Gastrocnemius medialis (tissue), 4 donors: ENCODE data around the gene SNX6. TPM values are rescaled to one million over a fixed set of nuclear protein-coding genes. Genes with fewer than 3 reads are reported as not detected.
"Not testable (repeated sequence)": the region's sequence is repeated elsewhere in the genome, so short reads cannot be mapped to it uniquely, and the experiment has no call there.

ENCODE experiments used
- ATAC-seq, 2 donors: fragments of 150-250 bp; one replicate each; pipeline ENCODE4 v1.9.1; 2016
- DNase-seq, 2 donors: peaks; one replicate each; pipeline ENCODE4 v3.0.0-alpha.2; 2019
- H3K27ac ChIP-seq, 4 donors: fragments of 200-600 bp; sonication (generic); 1 replicate in 1 of 4; 2 replicates in 3 of 4; pipeline ENCODE4 v1.5.1; 2016 to 2018; ENCODE audit warnings: mild to moderate bottlenecking in 2 of 4, moderate library complexity in 1 of 4
- H3K27me3 ChIP-seq, 3 donors: fragments of 200-600 bp; sonication (generic) in 2 of 3; 1 replicate in 1 of 3; 2 replicates in 2 of 3; pipeline versions ENCODE4 v1.5.1 to v1.6.0; 2016 to 2019; ENCODE audit warnings: mild to moderate bottlenecking in 1 of 3, moderate library complexity in 1 of 3
- H3K36me3 ChIP-seq, 2 donors: fragments of 200-600 bp; sonication (generic) in 1 of 2; one replicate each; pipeline ENCODE4 v1.5.1; 2017 to 2018
- H3K4me1 ChIP-seq, 2 donors: fragments of 200-600 bp; sonication (generic) in 1 of 2; one replicate each; pipeline ENCODE4 v1.5.1; 2016 to 2017; ENCODE audit warnings: mild to moderate bottlenecking in 2 of 2
- H3K4me3 ChIP-seq, 4 donors: fragments of 200-600 bp; sonication (generic) in 3 of 4; 1 replicate in 1 of 4; 2 replicates in 3 of 4; pipeline ENCODE4 v1.5.1; 2016 to 2019; ENCODE audit warnings: mild to moderate bottlenecking in 2 of 4
- H3K9me3 ChIP-seq, 3 donors: fragments of 200-600 bp; sonication (generic) in 2 of 3; 1 replicate in 1 of 3; 2 replicates in 2 of 3; pipeline ENCODE4 v1.5.1; 2016 to 2019
- POLR2A ChIP-seq, 2 donors: fragments of 450-650 bp; IDR thresholded peaks; one replicate each; pipeline ENCODE4 v1.6.1; 2017; ENCODE audit warnings: antibody characterized with exemption in 2 of 2, mild to moderate bottlenecking in 2 of 2, moderate library complexity in 2 of 2
- in situ Hi-C, 4 donors: fragments of 200-750 bp; cut with MboI; loops; one replicate each; pipeline versions ENCODE4 v1.15.0 to v1.8.0; 2017; ENCODE audit warnings: low sequenced_read_pairs in 4 of 4
- intact Hi-C: fragments of 100-400 bp; cut with DNase I; formaldehyde crosslinking; loops from one replicate; pipeline ENCODE4 v1.15.1; 2023; ENCODE audit warnings: low total_unique reads
- total RNA-seq, 4 donors: library from RNA; depleted of rRNA; stranded (reverse); fragments of >200 nt; gene quantifications; one replicate each; pipeline versions ENCODE4 v1.1.0 to v1.2.3, GENCODE V29; 2016
- TF ChIP-seq, protein P1 (sequence below), 5 experiments: fragments of 450-650 bp in 3 of 5; fragments of 200-600 bp in 2 of 5; sonication (generic) in 2 of 5; IDR thresholded peaks in 4 of 5; conservative IDR thresholded peaks in 1 of 5; 1 replicate in 4 of 5; 2 replicates in 1 of 5; pipeline ENCODE4 v1.5.1; 2016 to 2019; ENCODE audit warnings: antibody characterized with exemption in 5 of 5, mild to moderate bottlenecking in 3 of 5, moderate library complexity in 3 of 5

SNX6 gene
- total RNA-seq, 4 donors from 2014 or later = 73.8 to 113 (median 109) TPM

DNA sequence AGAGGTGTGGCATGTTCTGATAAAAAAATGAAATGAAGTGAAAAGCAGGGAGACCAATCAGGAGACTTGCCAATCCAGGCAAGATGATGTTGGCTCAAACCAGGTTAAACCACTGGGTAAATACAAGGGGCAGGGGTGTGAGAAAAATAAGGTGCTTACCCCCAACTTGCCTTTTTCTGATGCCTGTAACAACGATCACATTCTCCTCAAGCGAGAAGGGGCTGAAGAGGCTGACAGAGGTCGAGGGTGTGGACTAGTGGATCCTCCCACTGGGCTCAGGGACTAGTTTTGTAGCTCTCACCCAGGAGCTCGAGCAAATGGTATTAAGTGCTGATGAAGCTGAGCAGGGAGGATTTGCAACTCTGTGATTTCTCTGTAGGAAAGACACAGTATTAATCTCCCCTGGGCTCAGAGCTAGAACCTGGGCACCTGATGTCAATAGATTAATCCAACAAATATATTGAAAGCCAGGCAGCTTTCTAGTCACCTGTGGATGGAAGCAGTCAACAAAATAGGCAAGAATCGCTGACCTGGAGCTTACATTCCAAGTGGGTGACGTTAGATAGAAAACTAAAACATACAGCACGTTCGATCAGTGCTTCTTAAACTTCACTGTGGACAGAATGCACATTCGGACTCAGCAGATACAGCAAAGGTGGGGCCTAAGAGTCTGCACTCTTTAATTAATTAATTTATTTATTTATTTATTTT, 75.3 kb downstream of the SNX6 start:
- TF ChIP-seq, protein P1, sequence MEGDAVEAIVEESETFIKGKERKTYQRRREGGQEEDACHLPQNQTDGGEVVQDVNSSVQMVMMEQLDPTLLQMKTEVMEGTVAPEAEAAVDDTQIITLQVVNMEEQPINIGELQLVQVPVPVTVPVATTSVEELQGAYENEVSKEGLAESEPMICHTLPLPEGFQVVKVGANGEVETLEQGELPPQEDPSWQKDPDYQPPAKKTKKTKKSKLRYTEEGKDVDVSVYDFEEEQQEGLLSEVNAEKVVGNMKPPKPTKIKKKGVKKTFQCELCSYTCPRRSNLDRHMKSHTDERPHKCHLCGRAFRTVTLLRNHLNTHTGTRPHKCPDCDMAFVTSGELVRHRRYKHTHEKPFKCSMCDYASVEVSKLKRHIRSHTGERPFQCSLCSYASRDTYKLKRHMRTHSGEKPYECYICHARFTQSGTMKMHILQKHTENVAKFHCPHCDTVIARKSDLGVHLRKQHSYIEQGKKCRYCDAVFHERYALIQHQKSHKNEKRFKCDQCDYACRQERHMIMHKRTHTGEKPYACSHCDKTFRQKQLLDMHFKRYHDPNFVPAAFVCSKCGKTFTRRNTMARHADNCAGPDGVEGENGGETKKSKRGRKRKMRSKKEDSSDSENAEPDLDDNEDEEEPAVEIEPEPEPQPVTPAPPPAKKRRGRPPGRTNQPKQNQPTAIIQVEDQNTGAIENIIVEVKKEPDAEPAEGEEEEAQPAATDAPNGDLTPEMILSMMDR (IDR thresholded peaks at IDR 0.05 in 4 of 5, conservative IDR thresholded peaks at IDR 0.05 in 1 of 5) = no peak
- no peak for TF ChIP-seq POLR2A (IDR thresholded peaks at IDR 0.05)
- H3K36me3 ChIP-seq = no peaks in the 10 kb centered on the region
- no peaks in the 10 kb centered on the region for H3K27me3 ChIP-seq
- H3K27ac ChIP-seq = peak overlapping the region; percentile 64 to 84 (median 72)
- in situ Hi-C loops (no loop called here), intact Hi-C loops (no loop called here)
- H3K9me3 ChIP-seq = no peaks in the 10 kb centered on the region
- ATAC-seq (no peak), DNase-seq (no peak)
- H3K4me1 ChIP-seq = no peaks in the 10 kb centered on the region
- H3K4me3 ChIP-seq = peak overlapping the region in 1 of 4 donors; percentile 6

DNA sequence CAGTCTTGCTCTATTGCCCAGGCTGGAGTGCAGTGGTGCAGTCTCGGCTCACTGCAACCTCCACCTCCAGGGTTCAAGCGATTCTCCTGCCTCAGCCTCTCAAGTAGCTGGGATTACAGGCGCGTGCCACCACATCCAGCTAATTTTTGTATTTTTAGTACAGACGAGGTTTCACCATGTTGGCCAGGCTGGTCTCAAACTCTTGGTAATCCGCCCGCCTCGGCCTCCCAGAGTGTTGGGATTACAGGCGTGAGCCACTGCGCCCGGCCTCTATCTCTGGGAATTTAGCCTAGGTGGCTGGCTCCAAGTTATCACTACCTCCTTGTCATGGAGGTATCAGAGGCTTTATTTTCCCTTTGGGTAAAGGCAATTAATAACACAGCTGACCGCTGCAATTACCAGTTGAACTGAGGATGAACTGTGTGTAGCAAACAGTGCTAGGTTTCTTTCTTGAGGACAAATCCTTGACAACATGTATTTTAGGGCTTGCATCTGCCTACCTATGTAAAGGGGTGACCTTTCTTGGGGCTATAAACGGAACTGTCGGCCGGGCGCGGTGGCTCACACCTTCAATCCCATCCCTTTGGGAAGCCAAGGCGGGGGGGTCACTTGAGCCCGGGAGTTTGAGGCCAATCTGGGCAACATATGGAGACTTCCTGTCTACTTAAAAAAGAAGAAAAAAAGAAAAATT, 80.5 kb downstream of the SNX6 start:
- H3K9me3 ChIP-seq, in situ Hi-C loops, DNase-seq, H3K4me3 ChIP-seq, intact Hi-C loops, H3K27me3 ChIP-seq, H3K36me3 ChIP-seq, ATAC-seq, H3K4me1 ChIP-seq: not testable (repeated sequence)
- H3K27ac ChIP-seq = peak overlapping the region; percentile 69 to 78 (median 70)

DNA sequence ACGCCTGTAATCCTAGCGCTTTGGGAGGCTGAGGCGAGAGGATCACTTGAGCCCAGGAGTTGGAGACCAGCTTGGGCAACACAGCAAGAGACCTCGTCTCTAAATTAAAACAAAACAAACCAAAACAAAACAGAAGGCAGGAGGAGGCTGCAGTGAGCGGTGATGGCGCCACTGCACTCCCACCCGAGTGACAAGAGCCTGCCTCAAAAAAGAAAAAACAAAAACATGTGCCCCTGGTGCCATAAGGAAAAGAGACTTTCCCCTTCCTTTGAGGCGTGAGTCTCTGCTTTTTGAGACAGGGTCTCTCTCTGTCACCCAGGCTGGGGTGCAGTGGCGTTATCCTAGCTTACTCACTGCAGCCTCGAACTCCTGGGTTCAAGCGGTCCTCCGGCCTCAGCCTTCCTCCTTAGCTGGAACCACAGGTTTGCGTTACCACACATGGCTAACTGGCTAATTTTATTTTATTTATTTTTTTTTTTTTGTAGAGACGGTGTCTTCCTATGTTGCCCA, 81.4 kb downstream of the SNX6 start:
- Histone ChIP-seq H3K36me3 (no peaks in the 10 kb centered on the region), H3K27me3 (no peaks in the 10 kb centered on the region), H3K4me3 (no peak overlapping the region), H3K9me3 (no peaks in the 10 kb centered on the region), H3K4me1 (no peaks in the 10 kb centered on the region), H3K27ac (peak overlapping the region; percentile 69 to 78 (median 70))
- no peak for DNase-seq
- ATAC-seq = no peak
- in situ Hi-C loops = no loop called here
- TF ChIP-seq POLR2A (IDR thresholded peaks at IDR 0.05) = no peak
- TF ChIP-seq, protein P1 (IDR thresholded peaks at IDR 0.05 in 4 of 5, conservative IDR thresholded peaks at IDR 0.05 in 1 of 5) = no peak
- intact Hi-C loops = no loop called here

DNA sequence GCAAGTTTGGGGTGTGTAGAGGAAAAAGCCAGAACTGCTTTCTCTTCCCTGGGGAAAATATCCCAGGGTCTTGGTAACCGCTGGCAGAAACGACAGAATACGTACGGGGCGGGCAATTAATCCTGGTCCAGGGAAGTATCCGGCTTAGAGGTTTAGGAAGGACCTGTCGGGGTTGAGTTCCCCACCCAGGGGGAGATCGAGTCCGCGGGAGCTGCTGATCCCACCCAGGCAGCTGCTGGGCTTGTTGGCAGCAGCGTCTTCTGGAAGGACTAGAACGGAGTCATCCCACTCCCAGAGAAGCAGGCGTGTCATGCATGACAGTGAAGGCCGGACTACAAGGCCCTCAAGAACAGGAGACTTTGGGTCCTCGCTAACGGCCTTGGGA, 82.8 kb downstream of the SNX6 start:
- in situ Hi-C loops, intact Hi-C loops, H3K27ac ChIP-seq, H3K4me1 ChIP-seq, H3K36me3 ChIP-seq, DNase-seq, H3K4me3 ChIP-seq, H3K9me3 ChIP-seq, H3K27me3 ChIP-seq: not testable (repeated sequence)
- peak in 1 of 2 donors; percentile 9 for ATAC-seq

DNA sequence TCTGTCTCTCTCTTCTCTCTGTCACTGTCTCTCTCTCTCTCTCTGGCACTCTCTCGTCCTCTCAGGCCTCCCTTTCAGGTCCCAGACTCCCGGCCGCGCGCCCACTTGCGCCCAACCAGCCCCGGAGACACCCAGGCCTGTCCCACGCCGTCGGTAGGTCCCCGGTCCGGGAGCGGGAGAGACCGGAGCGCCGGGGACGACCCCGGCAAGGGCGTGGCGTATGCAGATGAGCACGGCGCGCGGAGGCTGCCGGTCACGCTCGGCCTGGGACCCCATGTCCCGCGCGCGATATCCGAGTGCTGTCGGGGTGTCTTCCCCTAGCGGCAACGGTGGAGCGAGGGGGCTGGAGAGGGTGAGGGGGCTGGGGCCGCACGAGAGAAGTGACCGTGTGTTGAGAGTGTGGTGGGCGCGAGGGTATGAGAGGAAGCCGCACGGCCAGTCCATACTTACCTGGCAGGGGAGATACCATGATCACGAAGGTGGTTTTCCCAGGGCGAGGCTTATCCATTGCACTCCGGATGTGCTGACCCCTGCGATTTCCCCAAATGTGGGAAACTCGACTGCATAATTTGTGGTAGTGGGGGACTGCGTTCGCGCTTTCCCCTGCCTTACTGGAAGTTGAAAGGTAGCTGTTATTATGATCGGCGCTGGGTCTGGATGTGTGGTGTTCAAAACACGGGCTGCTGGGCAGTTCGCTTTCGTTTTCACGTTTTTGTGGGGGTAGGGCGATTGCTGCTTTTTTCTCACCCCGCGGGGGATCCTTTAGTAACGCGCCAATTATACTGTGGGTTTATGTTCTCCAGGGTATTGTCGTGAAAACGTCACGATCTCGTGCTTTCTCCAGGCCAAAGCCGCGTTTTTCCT, 83.4 kb downstream of the SNX6 start:
- H3K36me3 ChIP-seq, H3K4me1 ChIP-seq, intact Hi-C loops, H3K27me3 ChIP-seq, H3K27ac ChIP-seq, DNase-seq, H3K9me3 ChIP-seq, in situ Hi-C loops, H3K4me3 ChIP-seq: not testable (repeated sequence)
- peak; percentile 83 to 86 for ATAC-seq

DNA sequence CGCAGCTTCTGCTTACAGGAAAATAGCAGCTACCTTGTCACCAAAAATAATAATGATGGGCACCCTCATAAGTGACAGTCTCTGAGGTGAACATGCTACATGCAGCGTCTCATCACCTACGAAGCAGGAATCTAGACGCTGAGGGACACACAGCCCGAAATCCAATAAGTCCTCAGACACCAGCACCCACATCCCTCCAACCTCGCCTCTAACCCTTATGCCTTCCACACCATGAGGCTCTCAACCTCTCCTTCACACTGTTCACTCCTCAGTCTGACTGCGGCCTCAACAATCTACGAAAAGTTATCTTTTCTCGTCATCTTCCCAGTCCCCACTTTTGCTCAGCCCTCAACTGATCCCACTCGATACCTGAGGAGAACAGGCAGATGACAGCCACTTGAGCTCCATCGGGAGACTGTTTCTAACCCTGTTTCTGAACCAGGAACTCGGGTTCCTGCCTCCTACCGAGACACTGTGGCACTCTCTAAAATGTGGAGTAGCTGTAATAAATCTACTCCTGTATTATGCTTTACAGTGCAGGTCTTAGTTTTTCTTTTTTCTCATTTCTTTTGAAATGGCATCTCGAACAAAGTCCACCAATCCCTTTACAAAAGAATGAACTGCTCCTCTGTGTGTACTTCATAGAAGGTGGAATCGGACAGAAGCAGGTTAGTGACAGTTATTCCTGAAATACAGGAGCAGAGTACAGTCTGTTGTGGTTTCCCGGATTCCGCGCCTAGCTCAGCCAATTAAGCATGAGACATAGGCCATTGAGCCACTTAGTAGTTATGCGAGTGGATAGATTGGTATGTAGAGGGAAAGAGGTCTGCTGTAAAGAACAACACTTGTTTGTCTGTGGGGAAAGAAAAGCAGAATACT, 89.5 kb downstream of the SNX6 start:
- H3K27me3 ChIP-seq, H3K9me3 ChIP-seq, DNase-seq, intact Hi-C loops, ATAC-seq, in situ Hi-C loops: not testable (repeated sequence)
- peak overlapping the region; percentile 92 to 98 (median 97) for H3K27ac ChIP-seq
- H3K36me3 ChIP-seq = peaks cover 0 to 20% of the 10 kb centered on the region in 2 donors
- peak overlapping the region; percentile 74 to 98 (median 96) for H3K4me3 ChIP-seq
- H3K4me1 ChIP-seq = peaks cover 18 to 19% of the 10 kb centered on the region in 2 donors
